VCaP (cell line): ENCODE data around the gene VAPA.

Source experiments
- H3K27ac ChIP-seq: fragments of 450-650 bp; 2 replicates; pipeline ENCODE4 v1.5.1; 2017
- TF ChIP-seq, protein P1 (sequence below): fragments of 450-650 bp; conservative IDR thresholded peaks from 2 replicates; pipeline ENCODE4 v1.5.1; 2017; ENCODE audit warnings: mild to moderate bottlenecking, moderate library complexity

The VAPA gene

DNA sequence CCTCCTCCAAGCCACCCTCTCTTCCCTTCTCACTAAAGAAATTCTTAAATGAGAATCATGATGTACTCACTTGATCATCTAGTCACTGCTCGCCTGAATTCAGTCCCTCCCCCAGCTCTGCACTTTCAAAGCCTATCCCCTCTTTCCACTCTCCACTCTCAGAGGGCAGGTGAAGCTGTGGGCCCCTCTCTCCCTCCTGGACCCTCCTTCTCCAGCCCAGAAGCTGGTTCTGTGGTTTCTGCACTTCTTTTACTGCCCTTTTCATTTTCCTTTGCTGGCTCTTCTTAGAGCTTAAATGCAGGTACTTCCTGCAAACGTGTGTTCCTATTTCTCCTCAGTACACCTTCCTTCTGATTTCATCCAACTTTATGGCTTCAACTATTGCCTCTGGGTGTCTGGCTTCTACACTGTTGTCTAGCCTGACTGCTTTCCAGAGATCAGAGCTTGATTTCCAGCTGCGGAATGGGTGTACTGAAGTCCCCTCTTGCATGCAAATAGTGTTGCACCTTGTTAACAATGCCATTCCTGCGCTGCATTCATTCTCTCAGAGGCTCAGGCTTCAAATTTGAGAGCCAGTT, 43.3 kb upstream of the VAPA start:
- TF ChIP-seq, protein P1, sequence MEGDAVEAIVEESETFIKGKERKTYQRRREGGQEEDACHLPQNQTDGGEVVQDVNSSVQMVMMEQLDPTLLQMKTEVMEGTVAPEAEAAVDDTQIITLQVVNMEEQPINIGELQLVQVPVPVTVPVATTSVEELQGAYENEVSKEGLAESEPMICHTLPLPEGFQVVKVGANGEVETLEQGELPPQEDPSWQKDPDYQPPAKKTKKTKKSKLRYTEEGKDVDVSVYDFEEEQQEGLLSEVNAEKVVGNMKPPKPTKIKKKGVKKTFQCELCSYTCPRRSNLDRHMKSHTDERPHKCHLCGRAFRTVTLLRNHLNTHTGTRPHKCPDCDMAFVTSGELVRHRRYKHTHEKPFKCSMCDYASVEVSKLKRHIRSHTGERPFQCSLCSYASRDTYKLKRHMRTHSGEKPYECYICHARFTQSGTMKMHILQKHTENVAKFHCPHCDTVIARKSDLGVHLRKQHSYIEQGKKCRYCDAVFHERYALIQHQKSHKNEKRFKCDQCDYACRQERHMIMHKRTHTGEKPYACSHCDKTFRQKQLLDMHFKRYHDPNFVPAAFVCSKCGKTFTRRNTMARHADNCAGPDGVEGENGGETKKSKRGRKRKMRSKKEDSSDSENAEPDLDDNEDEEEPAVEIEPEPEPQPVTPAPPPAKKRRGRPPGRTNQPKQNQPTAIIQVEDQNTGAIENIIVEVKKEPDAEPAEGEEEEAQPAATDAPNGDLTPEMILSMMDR: no peak
- no peak overlapping the region for H3K27ac ChIP-seq

DNA sequence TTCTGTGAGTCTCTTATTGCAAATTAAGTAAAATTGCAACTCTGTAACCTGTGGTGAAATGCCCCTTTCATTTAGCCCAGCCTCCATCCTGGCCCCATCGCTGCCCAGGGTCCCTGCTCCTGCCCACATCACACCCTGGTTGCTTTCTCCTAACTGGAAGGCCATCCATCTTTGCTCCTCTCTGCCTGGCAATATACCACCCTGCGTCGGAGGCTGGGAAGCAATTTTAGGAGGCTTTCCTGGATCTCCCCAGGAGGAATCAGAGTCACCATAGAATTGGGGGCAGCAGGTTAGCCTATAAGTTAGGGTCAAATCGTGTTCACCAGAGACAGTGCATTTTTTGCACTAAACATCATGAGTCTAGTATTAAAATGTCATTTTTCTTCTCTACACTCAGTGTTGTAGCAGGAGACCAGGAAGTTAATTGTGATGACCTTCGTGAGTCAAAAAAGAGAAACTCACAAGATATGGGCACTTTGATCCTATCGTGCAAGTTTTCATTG, 42.5 kb upstream of the VAPA start:
- TF ChIP-seq, protein P1: no peak

DNA sequence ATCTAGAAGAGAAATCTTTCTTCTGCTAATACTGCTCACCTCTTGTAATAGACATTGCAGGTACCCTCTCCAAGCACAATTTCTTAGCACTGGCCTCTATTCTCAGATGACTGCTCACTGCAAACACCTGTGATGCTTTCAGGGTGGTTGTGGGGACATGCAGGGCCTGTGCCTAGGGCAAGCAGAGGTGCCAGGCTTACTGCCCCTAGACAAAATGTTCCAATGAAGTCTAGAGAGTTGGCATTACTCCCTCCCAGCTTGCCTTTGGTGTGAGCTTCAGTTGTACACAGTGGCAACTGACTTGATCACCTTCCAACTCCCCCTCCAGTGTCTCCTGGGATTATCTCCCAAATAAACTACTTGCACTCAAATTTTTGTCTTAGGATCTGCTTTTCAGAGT, 41.0 kb upstream of the VAPA start:
- no peak overlapping the region for H3K27ac ChIP-seq

More for the DNA sequence above, 42.5 kb upstream of the VAPA start:
- H3K27ac ChIP-seq: no peak overlapping the region

DNA sequence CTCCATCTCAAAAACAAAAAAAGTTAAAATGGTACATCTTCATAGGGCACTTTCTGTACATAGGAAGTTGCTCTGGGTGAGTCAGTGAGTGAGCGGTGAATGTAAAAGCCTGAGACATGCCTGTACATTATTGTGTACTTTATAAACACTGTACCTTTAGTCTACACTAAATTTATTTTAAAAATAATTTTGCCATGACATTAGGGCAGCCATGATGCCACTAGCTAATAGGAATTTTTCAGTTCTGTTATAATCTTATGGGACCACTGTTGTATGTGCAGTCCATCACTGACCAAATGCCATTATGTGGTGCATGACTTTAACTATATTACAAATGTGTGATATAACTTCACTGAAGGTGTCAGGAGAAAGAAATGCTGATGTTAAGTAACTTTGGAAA, 39.1 kb upstream of the VAPA start:
- no peak overlapping the region for H3K27ac ChIP-seq
- TF ChIP-seq, protein P1: no peak

More for the DNA sequence above, 41.0 kb upstream of the VAPA start:
- TF ChIP-seq, protein P1: no peak

DNA sequence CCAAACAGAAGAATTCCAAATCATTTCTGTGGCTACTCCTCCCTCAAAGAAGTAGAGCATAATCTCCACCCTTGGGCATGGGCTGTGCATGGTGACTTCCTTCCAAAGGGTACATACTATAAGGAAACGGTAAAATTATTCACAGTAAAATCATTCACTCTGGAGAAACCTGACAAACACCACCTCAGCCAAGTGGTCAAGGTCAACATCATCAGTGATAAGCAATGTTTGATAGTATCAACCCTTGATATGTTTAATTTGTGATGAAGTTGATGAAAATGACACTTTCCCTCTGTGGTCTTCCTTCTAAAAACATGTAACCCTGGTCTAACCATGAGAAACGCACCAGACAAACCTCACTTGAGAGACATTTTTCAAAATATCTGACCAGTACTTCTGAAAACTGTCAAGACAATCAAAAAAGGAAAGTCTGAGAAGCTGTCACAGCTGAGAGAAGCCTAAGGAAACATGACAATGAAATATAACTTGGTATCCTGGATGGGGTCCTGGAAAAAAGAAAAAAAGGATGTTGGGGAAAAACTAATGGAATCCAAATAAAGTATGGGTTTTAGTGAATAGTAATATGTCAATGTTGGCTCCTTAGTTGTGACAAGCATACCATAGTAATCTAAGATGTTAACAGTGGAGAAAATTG, 37.5 kb upstream of the VAPA start:
- TF ChIP-seq, protein P1: no peak
- no peak overlapping the region for H3K27ac ChIP-seq

DNA sequence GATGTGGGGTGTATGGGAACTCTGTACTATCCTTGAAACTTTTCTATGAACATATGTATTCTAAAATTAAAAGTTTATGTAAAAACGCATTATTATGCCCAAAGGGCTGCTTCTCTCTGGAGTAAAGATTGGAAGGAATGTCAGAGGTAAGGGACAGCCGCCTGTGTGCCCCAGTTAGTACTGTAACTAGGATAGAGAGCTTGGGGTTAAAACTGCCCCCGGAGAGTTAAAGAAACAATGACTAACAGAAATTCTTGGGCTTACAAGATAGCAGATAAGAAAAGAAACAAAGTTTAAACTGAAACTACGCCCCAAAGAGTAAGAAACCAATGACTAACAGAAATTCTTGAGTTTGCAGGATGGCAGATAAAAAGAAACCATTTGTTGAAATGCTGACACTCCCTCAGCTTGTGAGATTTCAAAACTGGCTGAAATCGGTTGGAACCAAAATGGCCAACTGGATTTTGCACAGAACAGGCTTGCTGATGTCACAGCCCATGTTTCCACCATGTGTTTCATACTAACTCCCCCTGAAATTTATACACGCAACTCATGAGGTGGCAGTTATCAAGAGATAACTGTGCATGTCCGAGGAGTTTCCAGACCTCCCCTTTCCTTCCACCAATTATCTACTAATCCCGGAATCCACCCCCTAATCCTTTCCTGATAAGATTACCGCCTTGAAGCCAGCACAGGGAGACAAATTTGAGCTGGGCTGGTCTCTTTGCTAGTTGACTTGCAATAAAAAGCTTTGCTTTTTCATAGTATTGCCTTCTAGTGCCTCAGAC, 36.8 kb upstream of the VAPA start:
- TF ChIP-seq, protein P1: no peak
- H3K27ac ChIP-seq: no peak overlapping the region

DNA sequence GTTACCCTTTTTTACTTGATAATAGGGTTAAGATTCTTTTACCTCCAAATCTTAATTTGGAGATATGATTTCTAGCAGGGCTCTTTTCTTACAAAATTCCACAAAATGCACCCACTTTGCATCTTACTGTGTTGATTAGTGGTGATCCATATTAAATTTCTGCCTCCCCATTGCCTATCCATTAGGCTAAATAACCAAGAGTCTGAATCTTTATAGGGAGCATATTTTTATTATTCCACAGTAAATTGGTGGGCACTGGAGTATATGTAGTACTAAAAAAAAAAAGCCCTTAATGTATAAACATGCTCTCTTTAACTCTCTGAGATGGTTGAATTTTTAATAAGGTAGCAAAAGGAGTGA, 36.2 kb upstream of the VAPA start:
- TF ChIP-seq, protein P1: no peak
- H3K27ac ChIP-seq: no peak overlapping the region
